GM18502 (cell line): ENCODE results near the gene SLC25A42.

Source experiments
- ATAC-seq: cut with Tn5 transposase; IDR thresholded peaks from one replicate; pipeline ENCODE4 v1.9.1; 2021; ENCODE audit warnings: mild to moderate bottlenecking; ENCODE audit not compliant: unreplicated experiment, poor library complexity

Gene SLC25A42

DNA sequence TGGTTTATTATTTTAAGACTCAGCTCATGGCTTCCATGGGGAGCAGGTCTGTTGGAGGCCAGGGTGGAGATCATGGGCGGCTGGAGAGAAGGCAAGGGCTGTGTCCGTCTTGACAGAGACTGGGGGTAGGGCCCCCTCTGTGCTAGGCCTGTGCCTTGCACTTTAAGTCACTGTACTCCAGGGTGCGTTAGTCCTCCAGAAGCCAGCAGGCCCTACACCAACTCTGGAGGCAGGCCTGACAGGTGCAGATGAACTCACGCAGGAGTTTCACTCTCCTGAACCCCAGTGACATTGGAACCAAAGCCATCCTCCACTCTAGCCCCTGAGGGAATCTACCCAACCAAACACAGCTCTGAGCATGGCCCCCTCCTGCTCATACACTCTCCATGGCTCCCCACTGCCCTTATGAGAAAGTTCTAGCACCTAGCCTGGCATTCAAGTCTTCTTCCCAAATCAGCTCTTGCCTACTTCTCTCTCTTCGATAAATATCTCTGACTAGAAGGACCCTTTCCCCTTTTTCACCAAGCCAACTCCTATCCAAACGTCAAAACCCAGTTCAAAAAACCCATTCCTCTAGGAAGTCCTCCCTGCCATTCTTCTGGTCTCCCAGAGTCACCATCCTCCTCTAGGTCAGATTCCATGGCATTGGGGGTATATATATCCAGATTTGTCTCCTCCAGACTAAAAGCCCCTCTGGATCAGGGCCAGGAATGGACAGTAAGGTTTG is 91.1 kb downstream of the SLC25A42 start:
- ATAC-seq = no peak

DNA sequence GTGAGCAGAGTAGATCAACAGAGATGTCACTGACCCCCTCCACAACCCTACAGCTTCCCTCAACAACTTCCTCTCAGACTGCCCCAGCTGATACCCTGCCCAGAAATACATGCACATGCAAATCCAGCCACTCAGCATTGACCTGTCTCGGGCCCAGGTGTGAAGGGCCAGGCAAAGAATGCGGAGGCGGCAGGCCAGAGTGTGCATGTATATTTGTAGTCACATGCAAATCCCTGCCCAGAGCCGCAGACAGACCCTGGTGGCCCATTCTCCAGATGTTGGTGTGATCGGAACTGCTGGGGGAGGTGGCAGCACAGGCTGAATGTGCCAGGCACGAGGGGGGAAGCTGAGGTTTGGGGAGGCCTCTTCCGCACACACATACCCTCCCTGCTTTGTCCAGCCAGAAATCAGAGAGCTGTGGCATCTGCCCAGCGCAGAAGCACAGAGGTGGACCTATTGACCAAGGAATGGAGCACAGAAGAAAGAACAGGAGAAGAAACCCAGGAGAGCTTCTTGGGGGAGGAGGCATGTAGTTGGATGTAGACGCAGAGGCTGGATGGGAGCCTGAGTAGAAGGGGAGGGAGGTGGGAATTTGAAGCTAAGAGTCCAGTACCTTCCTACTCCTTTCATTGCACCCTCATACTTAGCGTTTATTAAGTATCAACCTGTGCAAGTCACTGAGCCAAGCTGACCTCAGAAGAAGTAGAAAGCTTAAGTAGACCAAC is 91.9 kb downstream of the SLC25A42 start:
- ATAC-seq = peak; percentile 76

DNA sequence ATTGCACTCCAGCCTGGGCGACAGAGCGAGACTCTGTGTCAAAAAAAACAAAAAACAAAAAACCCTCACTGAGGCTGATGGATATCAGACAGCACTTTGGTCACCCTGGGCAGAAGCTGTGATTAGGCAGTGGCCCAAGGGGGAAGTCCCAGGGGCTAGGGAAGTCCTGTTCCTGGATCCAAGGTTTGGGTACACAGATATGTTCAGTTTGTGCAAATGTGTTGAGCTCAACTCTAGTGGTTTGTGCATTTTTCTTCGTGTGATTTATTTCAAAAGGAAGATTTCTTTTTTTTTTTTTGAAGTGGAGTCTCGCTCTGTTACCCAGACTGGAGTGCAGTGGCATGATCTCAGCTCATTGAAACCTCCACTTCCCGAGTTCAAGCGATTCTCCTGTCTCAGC is 94.0 kb downstream of the SLC25A42 start:
- no peak for ATAC-seq

DNA sequence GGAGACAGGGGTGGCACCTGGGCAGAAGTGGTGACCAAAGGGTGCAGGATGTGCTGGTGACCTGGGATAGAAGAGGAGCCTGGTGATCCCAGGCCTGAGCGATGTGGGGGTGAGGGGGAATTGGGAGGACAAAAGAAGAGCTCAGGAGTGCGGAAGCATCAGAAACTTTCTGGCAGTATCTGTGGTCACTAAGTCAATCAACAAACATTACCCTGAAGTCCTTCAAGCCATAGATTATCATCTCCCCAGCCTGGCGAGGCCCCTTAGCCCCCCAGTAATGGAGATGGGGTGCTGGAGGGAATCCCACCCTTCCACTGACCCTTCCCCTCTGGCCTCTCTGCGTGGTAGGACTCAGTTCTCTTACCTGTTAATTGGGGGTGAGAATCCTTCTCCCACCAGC is 95.7 kb downstream of the SLC25A42 start:
- no peak for ATAC-seq

DNA sequence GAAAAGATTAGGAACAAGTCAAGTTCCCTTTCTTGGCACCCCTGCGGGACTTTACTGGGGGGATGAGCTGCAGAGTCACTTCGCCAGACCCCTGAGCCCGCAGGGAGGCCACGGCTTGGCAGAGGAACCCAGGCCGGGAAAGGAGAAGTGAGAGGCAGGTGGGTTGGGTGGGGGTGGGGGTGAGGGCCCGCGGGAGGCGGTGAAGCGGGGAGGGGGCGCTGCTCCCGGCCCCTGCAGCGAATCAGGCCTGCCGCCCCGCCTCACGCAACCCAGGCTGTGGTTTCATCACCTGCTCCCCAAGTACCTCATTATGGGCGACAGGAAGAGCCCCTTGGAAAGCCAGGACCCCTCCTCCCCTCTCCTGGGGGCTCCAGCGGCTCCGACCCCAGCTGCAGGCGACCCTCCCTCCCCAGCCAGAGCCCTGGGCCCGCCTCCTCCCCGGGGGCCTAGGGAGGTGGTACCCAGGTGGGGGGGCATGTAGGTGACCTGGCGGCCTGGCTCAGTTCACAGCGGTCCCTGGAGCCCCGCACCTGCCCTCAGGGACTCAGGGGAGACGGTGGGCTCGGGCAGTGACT is 96.8 kb downstream of the SLC25A42 start:
- no peak for ATAC-seq

DNA sequence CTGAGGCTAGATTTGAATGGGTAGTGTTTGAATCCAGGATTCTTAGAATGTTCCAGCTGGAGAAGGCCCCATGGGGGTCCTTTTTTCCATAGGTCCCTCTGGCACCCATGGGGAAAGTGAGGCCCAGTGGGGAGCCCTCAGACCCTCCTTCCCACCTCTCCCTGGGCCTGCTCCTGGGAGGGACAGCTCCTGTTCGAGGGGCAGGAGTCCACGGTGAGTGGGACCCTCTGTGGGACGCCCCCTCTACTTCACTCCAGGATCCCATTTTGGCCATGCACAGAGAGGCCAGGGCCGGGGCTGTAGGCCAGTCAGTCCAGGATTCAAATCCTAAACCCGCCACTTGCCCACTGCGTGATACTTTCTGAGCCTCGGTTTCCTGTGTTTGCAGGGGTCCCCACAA is 98.7 kb downstream of the SLC25A42 start:
- no peak for ATAC-seq
